Loucy (cell line): ENCODE measurements around the gene TMPRSS13.

ENCODE experiments used
- EZH2phosphoT487 ChIP-seq: fragments of 200-600 bp; IDR thresholded peaks from 2 replicates; pipeline ENCODE4 v1.6.1; 2018; ENCODE audit warnings: antibody characterized with exemption, mild to moderate bottlenecking, moderate library complexity, borderline replicate concordance
- TF ChIP-seq, protein P1 (sequence below): fragments of 200-600 bp; sonication (generic); conservative IDR thresholded peaks from 2 replicates; pipeline ENCODE4 v1.5.1; 2014; ENCODE audit warnings: mild to moderate bottlenecking, antibody characterized with exemption, low read length

DNA sequence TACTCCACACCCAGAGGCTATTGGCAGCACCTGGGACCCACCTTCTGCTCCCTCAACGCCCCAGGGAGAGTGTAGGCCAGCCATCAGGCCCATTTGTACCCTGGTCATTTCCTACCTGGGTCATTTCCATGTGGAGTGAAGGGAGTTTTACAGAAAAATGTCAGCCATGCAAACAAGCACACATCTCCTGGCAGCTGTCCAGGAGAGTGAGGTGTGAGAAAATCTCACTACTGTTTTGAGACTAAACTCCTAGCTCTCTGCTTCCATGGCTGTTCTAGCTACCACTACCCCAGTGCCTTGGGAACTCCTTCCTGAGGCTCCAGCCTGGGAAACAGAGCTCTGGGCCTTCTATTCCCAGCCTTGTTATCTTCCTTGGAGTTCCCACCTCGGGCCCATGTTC is 2.8 kb upstream of the TMPRSS13 start:
- TF ChIP-seq, protein P1, sequence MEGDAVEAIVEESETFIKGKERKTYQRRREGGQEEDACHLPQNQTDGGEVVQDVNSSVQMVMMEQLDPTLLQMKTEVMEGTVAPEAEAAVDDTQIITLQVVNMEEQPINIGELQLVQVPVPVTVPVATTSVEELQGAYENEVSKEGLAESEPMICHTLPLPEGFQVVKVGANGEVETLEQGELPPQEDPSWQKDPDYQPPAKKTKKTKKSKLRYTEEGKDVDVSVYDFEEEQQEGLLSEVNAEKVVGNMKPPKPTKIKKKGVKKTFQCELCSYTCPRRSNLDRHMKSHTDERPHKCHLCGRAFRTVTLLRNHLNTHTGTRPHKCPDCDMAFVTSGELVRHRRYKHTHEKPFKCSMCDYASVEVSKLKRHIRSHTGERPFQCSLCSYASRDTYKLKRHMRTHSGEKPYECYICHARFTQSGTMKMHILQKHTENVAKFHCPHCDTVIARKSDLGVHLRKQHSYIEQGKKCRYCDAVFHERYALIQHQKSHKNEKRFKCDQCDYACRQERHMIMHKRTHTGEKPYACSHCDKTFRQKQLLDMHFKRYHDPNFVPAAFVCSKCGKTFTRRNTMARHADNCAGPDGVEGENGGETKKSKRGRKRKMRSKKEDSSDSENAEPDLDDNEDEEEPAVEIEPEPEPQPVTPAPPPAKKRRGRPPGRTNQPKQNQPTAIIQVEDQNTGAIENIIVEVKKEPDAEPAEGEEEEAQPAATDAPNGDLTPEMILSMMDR: no peak
- no peak for TF ChIP-seq EZH2phosphoT487
